Hepatic stellate cell (primary cell): ENCODE results near the gene PPM1J.

Experiments used
- DNase-seq: peaks from one replicate; pipeline ENCODE4 v3.0.0; 2011; ENCODE audit warnings: low spot score

PPM1J gene

DNA sequence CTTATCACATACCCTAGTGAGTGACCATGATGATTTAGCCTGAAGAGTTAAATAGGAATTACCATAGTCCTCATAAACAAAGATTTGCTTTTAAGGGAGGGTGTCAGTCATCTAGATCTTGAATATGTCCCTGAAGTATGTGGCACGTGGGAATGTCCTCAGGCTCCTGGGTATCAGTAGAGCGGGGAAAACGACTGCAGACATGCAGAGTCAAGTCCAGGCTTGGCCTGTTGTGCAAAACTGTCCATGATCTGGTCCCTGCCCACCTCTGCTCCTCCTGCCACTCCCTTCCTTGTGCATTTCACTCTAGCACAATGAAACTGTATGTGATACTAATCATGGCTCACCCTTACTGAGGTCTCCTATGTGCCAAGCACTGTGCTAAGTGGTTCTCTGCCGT, 27.8 kb downstream of the PPM1J start:
- no peak for DNase-seq

DNA sequence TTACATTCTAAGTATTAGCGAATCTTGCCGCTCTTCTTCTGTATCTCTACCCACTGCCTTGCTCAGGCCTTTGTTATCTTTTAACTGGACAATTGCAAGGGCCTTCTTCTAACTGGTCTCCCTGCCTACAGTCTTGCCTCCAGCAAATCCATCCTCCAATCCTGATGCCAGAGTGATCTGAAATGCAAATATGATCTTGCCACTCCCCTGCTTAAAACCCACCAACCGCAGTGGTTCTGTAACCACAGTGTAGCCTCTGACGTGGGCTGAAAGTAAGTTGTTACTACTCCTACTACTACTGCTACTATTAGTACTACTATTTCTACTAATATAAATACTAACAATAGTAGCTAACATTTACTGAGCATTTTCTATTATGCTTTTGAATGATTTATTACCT, 28.3 kb downstream of the PPM1J start:
- no peak for DNase-seq

DNA sequence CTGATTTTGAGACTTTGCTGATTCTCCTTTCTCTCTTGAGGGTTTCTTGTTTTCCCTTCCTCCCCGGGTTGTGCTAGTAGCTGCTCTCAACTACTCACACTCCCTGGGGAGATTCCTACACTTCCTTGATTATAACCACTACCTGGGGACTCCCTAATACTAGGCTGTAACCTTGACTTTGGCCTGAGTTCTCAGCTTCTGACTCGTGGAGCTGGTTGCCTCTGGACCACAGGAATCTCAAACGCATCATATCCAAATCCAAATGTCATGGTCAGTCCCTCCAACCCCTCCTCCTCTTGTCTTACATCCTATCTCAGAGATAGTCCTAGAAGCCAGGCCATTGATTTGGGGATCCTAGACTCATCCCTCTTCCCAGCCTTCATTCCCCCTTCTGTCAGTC, 28.7 kb downstream of the PPM1J start:
- DNase-seq = no peak

DNA sequence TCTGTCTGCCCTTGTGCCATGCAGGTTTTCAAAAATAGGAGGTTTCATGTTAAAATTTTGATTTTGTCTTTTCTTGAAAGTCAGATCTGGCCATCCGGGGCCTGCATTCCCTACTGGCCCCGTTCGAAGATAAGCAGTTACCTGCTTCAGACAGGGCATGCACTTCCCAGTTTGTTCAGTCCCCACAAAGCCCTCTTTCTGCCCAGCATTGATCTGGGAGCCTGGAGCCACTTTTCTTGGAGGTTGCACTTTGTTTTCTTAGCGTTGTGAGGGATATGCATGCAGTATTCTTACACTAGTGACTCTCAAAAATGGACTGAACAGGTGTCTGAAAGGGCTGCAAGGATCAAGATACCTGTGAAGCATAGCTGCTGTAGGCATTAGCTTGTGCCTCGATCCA, 29.2 kb downstream of the PPM1J start:
- DNase-seq = no peak

DNA sequence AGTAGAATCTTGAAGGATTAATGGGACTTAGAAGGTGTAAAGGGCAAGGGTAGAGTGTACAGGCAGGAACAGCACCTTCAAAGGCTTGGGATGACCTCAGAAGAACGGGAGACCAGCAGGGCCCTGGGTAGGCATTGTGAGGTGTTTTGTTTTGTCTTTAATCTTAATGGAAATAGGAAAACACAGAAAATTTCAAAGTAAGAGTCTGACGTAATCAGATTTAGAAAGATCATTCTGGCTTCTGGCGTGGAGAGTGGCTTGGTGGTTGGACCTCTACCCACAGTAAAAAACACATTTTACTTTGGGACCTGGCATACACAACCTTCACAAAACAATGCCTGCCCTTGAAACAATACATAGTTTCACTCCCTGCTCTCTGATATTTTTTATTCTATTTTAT, 36.5 kb downstream of the PPM1J start:
- DNase-seq = no peak

DNA sequence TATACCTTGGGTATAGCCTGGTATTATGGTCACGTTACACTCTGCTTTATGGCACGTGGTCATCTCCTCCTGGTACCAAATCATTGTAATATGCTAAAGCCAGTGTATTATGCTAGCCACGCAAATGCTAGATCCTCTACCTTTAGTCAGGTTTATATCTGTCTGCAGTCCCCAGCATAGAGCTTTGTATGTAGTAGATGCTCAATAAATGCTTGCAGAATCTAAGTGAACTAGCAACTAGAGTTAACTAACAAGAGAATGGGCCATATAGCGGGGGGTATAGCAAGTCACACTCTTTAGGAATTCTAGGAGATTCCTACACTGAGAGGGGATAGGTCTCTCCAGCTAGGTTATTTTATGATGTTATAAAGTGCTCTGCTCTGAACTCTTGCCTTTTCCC, 37.6 kb downstream of the PPM1J start:
- no peak for DNase-seq

DNA sequence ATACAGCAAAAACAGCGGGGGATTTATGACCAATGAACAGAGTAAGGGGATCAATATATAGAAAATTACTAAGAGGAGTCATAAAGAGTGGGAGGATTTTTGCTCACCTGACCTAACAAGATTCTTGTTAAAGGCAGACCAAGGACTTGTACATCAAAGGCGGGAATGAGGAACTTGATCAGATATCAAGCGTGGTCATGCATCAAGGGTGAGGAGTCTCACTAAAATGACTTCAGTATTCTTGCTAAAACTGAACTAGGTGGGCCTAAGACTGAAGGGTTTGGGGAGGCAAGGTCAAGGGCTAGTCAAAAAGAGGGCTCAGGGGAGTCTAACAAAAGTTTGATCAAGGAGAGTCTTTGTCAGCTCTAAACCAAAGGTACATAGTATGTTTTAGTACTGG, 38.6 kb downstream of the PPM1J start:
- no peak for DNase-seq

DNA sequence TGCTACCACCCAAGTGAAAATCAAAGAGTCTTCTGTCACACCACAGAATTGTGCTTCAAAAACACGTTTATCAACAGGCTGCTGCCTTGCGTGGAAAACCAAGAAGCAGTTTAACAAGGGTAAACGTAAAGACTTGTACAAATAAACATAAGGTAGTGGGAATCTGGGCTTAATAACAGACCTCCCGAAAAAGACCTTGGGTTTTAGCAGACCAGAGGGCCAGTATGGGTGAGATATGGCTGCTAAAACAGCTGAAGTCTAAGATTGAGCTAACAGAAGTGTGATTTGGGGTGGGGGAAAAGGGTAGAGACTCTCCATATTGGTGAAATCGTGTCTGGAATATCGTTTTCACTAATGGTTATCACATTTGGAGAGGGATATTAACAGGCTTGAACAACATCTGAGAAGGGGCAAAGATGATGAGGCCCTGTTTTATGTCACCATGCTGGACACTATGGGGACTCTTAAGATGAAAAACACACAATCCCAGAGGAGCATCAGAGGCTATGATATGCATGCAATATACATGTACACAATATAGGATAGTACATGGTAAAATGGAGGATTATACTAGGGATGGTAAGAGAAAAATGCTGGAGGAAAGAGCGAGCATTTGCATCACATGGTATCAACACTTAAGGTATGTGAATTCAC, 39.3 kb downstream of the PPM1J start:
- DNase-seq = no peak

DNA sequence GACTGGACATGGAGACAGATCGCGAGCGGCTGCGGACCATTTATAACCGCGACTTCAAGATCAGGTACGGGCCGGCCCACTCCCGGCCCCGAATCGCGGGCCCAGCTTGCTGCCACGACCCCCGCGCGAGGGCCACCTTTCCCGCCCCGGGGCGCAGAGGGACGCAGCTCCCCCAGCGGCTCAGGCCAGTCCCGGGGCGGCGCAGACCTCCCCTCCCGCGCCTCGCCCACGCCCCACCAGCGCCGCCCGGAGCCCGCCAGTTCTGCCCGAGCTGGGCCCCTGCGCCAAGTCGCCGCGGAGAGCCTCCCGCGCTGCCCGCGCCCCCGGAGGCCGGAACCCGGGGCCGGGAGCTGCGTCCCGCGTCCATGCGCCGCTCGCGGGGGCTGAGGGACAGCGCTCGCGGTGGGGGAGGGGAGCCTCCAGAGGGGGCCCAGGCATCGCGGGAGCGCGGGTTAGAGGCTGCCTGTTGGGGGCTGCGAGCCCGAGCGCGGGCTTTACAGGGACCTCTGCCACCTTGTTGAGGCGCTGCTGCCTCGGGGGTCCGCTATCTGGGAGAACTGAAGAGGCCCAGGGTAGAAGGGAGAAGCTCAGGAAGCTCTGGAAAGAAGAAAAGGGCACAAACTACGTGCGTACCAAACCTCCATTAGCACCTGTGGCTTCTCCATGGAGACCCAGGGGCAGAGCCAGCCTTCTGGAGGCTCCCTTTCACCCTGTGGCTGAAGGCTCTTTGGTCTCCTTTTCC, 40.0 kb downstream of the PPM1J start:
- DNase-seq = peak; percentile 54

DNA sequence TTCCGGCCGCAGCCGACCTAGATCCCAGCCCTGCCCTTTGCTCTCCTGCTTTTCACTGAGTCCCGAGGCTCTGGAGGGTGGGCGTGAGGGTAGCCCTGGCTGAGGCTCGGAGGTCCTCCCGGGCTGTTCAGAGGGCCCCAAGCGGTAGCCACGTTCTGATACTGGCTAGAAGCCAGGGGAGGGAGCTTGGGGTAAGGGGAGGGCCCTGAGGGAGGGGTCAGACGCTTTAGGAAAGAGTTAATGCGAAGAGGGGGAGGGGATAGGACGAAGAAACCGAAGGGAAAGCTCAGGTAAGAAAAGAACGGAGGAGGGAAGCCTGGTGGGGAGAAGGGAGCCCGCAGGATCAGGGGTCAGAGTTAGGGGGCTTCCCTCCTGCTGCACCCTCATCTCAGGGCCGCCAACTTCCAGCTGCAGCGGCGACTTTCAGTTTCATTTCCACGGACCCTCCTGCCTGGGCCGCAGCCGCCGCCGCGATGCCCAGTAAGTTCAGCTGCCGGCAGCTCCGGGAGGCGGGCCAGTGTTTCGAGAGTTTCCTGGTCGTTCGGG, 40.6 kb downstream of the PPM1J start, which contains the start of gene MOV10:
TSS of gene MOV10 (plus strand) at position 220 of the 546 bp plus-strand sequence. CDS start at position 474, 254 bp downstream.
- DNase-seq = peak; percentile 68

DNA sequence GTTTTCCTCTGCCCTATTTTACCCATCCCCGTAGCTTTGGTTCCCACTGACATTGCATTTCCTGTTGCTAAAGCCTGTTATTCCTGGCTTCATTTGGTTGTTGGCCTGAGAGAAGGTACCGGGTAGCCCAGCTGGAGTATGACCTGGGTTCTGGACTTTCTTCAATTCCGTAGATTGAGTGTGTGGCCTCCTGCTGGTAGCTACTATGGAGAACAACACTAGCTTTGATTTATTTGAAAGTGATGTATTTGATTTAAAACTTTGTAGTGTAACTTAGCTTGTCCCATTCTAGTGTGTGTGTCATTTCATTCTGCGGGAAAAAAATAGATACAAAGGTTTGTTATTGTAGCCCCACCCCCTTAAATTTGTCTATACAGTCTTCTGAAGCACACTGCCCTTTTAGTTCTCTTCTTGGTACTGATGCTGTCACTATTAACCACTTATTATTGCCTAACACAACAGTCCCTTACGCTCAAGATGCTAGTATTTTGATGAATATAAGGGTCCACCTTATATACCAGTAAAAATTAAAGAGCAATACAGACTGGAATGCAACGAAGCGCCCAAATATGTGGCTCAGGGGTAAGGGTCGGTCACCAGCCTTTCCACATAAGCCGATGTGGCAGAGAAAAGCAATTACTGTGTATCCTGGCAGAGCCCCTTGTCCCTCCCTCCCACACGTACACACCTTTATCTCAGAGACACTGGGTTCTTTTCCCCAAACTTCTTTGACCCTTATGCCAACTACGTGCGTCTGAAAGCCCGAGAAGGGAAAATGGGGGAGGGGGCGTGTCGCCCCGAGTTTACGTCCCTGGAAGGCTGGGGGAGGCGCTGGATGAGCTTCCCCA, 41.3 kb downstream of the PPM1J start:
- DNase-seq = peak; percentile 51

DNA sequence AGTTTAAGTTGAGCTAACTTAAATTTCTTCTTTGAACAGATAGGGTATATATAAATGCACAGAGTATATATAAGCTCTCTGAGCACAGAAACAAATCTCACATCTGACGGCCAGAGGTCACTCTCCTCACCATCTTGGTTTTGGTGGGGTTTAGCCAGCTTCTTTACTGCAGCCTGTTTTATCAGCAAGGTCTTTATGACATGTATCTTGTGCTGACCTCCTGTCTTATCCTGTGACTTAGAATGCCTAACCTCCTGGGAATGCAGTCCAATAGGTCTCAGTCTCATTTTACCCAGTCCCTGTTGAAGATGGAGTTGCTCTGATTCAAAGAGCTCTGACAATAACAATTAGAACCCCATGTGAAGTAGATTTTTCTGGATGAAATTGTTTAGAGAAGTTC, 42.3 kb downstream of the PPM1J start:
- DNase-seq = no peak

DNA sequence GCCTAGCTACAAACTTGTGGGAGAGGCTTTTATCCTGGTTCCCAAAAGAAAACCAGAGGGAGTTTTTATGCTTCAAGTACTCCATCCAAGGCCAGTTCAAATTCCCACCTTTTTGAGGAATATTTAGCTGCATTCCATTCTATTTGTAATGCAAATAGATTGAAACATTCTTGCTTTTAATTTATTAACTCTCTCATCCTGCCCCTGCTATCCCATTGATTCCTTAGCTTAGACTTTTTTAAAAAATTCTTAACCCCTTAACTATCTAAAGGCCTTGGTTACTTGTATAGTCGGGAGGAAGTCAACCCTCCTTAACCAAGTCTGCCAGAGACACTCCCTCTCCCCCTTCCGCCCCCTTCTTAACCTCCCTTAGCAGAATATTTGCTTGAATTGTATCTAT, 43.1 kb downstream of the PPM1J start:
- no peak for DNase-seq

DNA sequence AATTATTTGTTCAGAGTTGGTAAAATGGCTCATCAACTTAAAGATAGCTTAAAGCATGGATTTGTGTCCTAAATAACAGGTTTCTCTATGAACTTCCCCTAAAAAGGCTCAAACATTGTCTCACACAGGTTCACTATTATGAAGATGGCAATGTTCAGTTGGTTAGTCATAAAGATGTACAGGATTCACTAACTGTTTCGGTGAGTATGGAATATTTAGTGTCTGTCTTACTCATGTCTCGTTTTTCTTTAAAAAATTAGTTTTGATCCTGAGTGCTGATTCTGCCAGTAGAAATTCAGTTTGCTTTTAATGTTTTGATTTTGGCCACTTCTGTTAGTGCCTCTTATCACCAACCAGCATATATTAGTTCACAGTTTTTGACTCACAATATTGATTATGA, 48.2 kb downstream of the PPM1J start:
- no peak for DNase-seq

DNA sequence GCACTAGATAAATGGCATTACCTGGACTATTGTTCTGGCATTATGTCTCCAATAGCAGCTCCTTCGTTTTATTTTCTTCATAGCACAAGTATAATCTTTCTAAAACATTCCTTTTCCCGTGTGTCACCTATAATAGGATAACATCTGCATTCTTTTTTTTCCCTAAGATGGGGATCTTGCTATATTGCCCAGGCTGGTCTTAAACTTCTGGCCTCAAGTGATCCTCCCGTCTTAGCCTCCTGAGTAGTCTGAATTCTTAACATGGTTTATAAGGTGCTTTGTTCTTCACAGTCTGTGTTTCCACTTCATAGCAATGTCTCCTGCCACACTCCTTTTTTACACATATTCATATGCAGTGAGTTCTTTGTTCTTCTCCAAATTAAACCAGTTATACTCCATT, 49.3 kb downstream of the PPM1J start:
- DNase-seq = no peak
